ENCODE measurements around the gene PYGB. TPM values are rescaled to one million over a fixed set of nuclear protein-coding genes. Genes with fewer than 3 reads are reported as not detected.

The PYGB gene
- total RNA-seq, 1 donor from 2014 or later: 66.0 TPM

GRCh38 chr20:25291432-25292133 is 43.7 kb downstream of the PYGB start:
- DNase-seq (ENCODE audit: low spot score in 2 of 2) (no peak), FAIRE-seq (no peak)

- no peak for FAIRE-seq
These were observed 44.4 kb downstream of the PYGB start for GRCh38 chr20:25292176-25292891.

GRCh38 chr20:25293507-25293906 is 45.6 kb downstream of the PYGB start:
- FAIRE-seq: no peak
- no peak for DNase-seq (ENCODE audit: low spot score in 2 of 2)

More at GRCh38 chr20:25292176-25292891, 44.4 kb downstream of the PYGB start:
- DNase-seq (ENCODE audit: low spot score in 2 of 2): no peak

GRCh38 chr20:25293910-25294458 is 46.1 kb downstream of the PYGB start:
- DNase-seq (ENCODE audit: low spot score in 2 of 2) (no peak), FAIRE-seq (no peak)

DNA sequence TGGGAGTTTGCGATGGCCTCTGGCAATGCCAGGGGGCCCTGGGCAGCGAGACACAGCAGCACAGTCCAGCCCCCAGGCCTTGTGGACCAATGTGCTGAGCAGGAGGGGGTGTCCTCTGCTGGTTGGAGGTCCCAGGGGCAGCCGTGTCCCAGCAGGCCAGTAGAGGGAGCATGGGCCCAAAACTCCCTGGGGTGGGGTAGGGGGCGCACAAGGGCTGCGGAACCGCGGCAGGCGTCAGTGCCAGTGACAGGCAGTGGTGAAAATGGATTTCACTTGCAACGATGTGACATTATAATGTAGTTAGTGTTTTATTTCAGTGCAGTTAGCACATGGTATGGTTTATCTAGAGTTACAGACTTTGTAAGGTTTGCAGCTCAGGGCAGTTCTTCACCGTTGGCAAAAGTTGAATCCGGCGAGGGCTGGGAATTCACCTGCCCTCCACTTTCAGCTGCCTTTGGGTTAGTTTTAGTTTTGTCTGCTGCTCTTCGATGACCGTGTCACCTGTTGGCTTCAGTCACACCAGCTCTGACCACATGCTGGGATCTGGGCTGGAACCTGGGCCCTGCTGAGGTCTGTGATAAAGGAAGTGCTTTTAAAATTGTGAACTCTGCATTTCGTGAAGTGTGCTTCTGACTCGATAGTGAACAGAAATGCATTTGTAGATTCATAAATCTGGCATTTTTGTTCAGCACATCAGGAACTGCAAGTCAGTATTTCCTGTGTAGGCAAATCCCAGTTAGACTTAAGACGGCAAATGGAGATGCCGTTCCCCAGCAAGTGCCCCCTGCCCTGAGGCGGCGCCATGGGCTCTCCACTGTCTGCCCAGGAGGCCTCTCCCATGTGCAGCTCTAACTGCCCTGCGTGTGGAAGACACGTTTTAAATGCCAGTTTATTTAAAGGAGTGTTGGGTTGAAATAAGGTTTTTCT is 46.8 kb downstream of the PYGB start:
- DNase-seq (ENCODE audit: low spot score in 2 of 2) (peak; percentile 72 to 80), FAIRE-seq (no peak)

- FAIRE-seq (no peak), DNase-seq (ENCODE audit: low spot score in 2 of 2) (no peak)
These were observed 47.7 kb downstream of the PYGB start for GRCh38 chr20:25295386-25296093.

DNA sequence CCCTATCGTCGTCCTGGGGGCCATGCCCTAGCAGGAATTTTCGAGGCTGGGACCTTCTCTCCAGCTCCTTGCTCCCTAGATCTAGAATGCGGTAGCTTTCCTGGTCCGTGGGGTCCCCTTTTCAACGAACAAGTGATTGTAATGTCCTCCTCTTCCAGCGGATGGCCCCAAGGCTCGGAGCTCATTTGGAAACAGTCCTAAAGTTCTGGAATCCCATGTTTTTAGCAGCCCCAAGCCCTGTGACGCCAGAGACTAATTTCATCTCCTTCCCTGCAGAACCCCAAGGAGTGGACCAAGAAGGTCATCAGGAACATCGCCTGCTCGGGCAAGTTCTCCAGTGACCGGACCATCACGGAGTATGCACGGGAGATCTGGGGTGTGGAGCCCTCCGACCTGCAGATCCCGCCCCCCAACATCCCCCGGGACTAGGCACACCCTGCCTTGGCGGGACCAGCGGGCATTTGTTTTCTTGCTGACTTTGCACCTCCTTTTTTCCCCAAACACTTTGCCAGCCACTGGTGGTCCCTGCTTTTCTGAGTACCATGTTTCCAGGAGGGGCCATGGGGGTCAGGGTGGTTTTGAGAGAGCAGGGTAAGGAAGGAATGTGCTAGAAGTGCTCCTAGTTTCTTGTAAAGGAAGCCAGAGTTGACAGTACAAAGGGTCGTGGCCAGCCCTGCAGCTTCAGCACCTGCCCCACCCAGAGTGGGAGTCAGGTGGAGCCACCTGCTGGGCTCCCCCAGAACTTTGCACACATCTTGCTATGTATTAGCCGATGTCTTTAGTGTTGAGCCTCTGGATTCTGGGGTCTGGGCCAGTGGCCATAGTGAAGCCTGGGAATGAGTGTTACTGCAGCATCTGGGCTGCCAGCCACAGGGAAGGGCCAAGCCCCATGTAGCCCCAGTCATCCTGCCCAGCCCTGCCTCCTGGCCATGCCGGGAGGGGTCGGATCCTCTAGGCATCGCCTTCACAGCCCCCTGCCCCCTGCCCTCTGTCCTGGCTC is 48.5 kb downstream of the PYGB start:
- DNase-seq (ENCODE audit: low spot score in 2 of 2): peak in 1 of 2 donors; percentile 60
- FAIRE-seq: no peak

GRCh38 chr20:25297141-25297905 is 49.4 kb downstream of the PYGB start:
- no peak for FAIRE-seq

DNA sequence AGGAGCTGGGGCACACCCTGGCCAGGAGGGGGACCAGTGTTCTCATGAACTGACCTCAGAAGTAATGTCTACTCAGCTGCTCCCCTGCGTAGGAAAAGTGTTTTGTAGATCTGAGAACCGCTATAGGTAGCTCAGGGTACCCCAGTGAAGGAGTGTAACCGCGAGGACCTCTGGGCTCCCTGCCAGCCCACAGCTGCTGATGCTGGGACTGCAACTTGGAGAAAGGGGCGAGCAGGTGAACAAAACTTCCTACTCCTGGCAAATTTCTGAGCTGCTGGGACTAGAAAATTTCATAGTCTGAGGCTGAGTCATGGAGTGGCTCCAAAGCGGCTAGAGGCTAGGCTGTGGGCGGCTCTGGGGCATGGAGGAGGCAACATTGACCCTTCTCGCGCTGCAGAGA is 51.9 kb downstream of the PYGB start:
- FAIRE-seq (no peak), DNase-seq (ENCODE audit: low spot score in 2 of 2) (no peak)

More at GRCh38 chr20:25297141-25297905, 49.4 kb downstream of the PYGB start:
- no peak for DNase-seq (ENCODE audit: low spot score in 2 of 2)

GRCh38 chr20:25300496-25301170 is 52.7 kb downstream of the PYGB start:
- DNase-seq (ENCODE audit: low spot score in 2 of 2) (no peak), FAIRE-seq (no peak)

GRCh38 chr20:25301357-25301920 is 53.6 kb downstream of the PYGB start:
- DNase-seq (ENCODE audit: low spot score in 2 of 2): no peak
- FAIRE-seq: no peak

DNA sequence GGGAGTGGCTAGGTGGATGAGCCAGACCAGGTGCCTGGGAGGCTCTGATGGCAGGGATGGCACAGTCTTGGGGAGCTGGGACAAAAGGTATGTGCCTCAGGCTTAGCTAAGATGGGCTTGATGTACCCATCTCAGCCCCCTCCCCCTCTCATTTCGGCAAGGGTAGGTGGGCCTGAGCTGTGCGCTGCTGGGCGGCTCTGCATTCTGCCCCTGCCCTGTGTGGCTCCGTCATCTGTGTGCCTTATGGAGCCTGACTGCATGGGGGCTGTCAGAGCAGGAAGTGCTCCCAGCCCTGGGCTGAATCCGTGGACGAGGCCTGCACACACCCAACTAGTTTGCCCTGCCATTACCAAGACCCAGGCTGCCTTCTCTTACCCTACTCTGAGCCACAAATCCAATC is 54.7 kb downstream of the PYGB start:
- no peak for DNase-seq (ENCODE audit: low spot score in 2 of 2)

DNA sequence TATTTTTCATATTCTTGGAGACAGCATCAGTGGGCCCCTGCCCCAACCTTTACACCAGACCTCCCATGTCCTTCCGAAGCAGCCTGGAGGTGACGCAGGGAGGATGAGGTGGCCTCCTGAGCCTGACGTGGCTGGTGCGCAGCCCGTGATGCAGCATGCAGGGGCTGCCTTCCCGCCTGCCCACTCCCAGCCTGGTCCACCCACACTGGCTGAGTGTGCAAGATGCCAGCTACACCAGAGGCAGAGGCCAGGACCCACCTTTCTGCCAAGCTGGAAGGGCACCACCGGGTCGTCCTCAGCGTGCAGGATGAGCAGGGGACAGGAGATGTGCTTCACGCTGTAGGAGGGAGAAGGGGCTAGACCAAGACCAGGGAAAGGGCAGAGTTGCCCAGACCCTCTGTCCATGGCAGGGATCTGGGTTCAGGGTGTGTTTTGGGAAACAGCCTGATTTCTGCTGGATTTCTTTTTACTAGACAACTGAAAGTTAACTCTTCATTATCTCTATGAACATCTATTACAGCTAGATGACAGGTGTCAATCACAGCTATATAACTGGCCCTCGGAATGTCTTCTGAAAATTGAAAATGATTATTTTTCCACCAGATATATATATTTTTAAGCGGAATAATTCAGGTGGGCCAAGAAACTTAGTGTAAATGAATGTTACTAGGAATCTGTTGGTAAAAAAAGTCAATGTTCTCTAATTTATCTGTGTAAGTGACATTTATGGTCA is 55.6 kb downstream of the PYGB start:
- FAIRE-seq (no peak), DNase-seq (ENCODE audit: low spot score in 2 of 2) (peak in 1 of 2 donors; percentile 58)

More for the DNA sequence above, 54.7 kb downstream of the PYGB start:
- FAIRE-seq: no peak

DNA sequence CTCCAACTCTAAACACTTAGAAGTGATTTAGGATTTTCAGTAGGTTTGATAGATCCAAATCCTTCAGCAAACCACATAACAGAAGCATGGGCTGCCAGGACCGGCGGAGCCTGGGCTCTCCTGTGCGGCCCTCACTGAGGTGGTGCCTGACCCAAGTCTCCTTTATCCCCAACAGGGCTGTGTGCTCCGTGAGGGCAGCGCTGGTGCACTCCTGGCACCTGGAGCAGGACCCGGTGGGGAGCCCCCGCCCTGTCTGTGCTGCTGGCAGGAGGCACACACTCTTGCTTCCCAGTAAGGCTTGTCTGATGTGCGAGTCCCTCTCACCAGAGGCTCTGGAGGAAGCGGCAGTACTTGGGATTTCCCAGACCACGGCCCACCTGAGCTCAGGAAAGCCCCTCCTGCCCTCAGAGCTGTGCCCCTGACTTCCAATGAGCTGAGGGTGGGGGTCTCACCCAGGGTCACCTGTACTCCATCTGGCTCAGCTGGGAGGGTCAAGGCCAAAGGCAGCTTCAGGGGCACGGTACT is 56.2 kb downstream of the PYGB start:
- FAIRE-seq (no peak), DNase-seq (ENCODE audit: low spot score in 2 of 2) (no peak)

- FAIRE-seq: no peak
- no peak for DNase-seq (ENCODE audit: low spot score in 2 of 2)
These were observed 59.4 kb downstream of the PYGB start for GRCh38 chr20:25306991-25307903.

Data from frontal cortex (tissue), 4 donors.